Thyroid gland (tissue), 4 donors: ENCODE results near the gene CARMIL1. TPM values are rescaled to one million over a fixed set of nuclear protein-coding genes. Genes with fewer than 3 reads are reported as not detected.

Source experiments
- DNase-seq, 2 donors: peaks; one replicate each; pipeline ENCODE4 v3.0.0-alpha.2; 2019
- H3K27ac ChIP-seq, 3 donors: fragments of 200-600 bp; sonication (generic); 1 replicate in 2 of 3; 2 replicates in 1 of 3; pipeline ENCODE4 v1.5.1; 2016 to 2019; ENCODE audit warnings: mild to moderate bottlenecking in 1 of 3, moderate library complexity in 1 of 3
- H3K27me3 ChIP-seq: fragments of 200-600 bp; sonication (generic); one replicate; pipeline ENCODE4 v1.5.1; 2019
- H3K36me3 ChIP-seq, 2 donors: fragments of 200-600 bp; sonication (generic); one replicate each; pipeline ENCODE4 v1.5.1; 2016 to 2019
- H3K4me1 ChIP-seq, 2 donors: fragments of 200-600 bp; sonication (generic); one replicate each; pipeline ENCODE4 v1.5.1; 2017 to 2019
- H3K4me3 ChIP-seq, 3 donors: fragments of 200-600 bp; sonication (generic); replicated peaks in 1 of 3; 1 replicate in 2 of 3; 2 replicates in 1 of 3; pipeline ENCODE4 v1.5.1; 2016; ENCODE audit warnings: mild to moderate bottlenecking in 1 of 3
- H3K9me3 ChIP-seq: fragments of 200-600 bp; sonication (generic); one replicate; pipeline ENCODE4 v1.5.1; 2017
- CTCF ChIP-seq, 6 experiments: fragments of 200-600 bp in 3 of 6; fragments of 450-650 bp in 3 of 6; sonication (generic) in 3 of 6; IDR thresholded peaks; one replicate each; pipeline ENCODE4 v1.5.1; 2016 to 2019; ENCODE audit warnings: antibody characterized with exemption in 6 of 6, mild to moderate bottlenecking in 2 of 6, inconsistent platforms in 1 of 6, moderate library complexity in 1 of 6
- POLR2A ChIP-seq, 2 donors: fragments of 450-650 bp; IDR thresholded peaks; one replicate each; pipeline ENCODE4 v1.6.1; 2017; ENCODE audit warnings: antibody characterized with exemption in 2 of 2, mild to moderate bottlenecking in 2 of 2, moderate library complexity in 1 of 2
- WGBS, 2 donors: methylation state at CpG; one replicate each; pipeline ENCODE4 v1.1.5; 2017; 5-methylcytosine and 5-hydroxymethylcytosine counted together
- intact Hi-C: fragments of 100-400 bp; cut with DNase I; formaldehyde crosslinking; loops from one replicate; pipeline ENCODE4 v1.15.1; 2023
- total RNA-seq, 4 donors: library from RNA; depleted of rRNA; stranded (reverse); fragments of >200 nt; gene quantifications; one replicate each; pipeline ENCODE4 v1.2.3, GENCODE V29; 2016

CARMIL1 gene
- total RNA-seq, 4 donors from 2014 or later = 24.7 to 34.4 (median 30.7) TPM

GRCh38 chr6:25329982-25330381, 50.8 kb downstream of the CARMIL1 start:
- Histone ChIP-seq H3K36me3 (no peaks in the 10 kb centered on the region), H3K27ac (no peak overlapping the region), H3K27me3 (no peaks in the 10 kb centered on the region), H3K4me1 (peaks cover 6 to 8% of the 10 kb centered on the region in 2 donors), H3K9me3 (no peaks in the 10 kb centered on the region), H3K4me3 (no peak overlapping the region)
- TF ChIP-seq POLR2A (IDR thresholded peaks at IDR 0.05) = no peak
- no peak for TF ChIP-seq CTCF (IDR thresholded peaks at IDR 0.05)
- intact Hi-C loops = no loop called here
- no peak for DNase-seq
- WGBS, 2 donors = 93 to 94% methylated on average over 4 of the region's 4 CpGs

- peaks cover 6 to 8% of the 10 kb centered on the region in 2 donors for H3K4me1 ChIP-seq
- WGBS, 2 donors = 59 to 79% methylated on average over 5 of the region's 5 CpGs
Observed at GRCh38 chr6:25330796-25331685, 51.9 kb downstream of the CARMIL1 start.

GRCh38 chr6:25332165-25332564, 53.0 kb downstream of the CARMIL1 start:
- Histone ChIP-seq H3K36me3 (no peaks in the 10 kb centered on the region), H3K4me1 (peaks cover 6 to 8% of the 10 kb centered on the region in 2 donors)
- intact Hi-C loops = no loop called here

More at GRCh38 chr6:25330796-25331685, 51.9 kb downstream of the CARMIL1 start:
- DNase-seq = no peak
- no peaks in the 10 kb centered on the region for H3K36me3 ChIP-seq
- intact Hi-C loops = no loop called here
- no peaks in the 10 kb centered on the region for H3K27me3 ChIP-seq
- H3K27ac ChIP-seq = no peak overlapping the region
- H3K4me3 ChIP-seq = no peak overlapping the region
- no peak for TF ChIP-seq CTCF (IDR thresholded peaks at IDR 0.05)
- no peak for TF ChIP-seq POLR2A (IDR thresholded peaks at IDR 0.05)
- no peaks in the 10 kb centered on the region for H3K9me3 ChIP-seq

GRCh38 chr6:25332655-25333071, 53.5 kb downstream of the CARMIL1 start:
- Histone ChIP-seq H3K27ac (no peak overlapping the region), H3K4me1 (peaks cover 8 to 10% of the 10 kb centered on the region in 2 donors), H3K27me3 (no peaks in the 10 kb centered on the region), H3K36me3 (no peaks in the 10 kb centered on the region), H3K4me3 (no peak overlapping the region), H3K9me3 (no peaks in the 10 kb centered on the region)
- no peak for DNase-seq
- TF ChIP-seq CTCF (IDR thresholded peaks at IDR 0.05) (no peak), POLR2A (IDR thresholded peaks at IDR 0.05) (no peak)
- intact Hi-C loops = no loop called here
- 54 to 62% methylated on average over 5 of the region's 5 CpGs for WGBS, 2 donors

More at GRCh38 chr6:25332165-25332564, 53.0 kb downstream of the CARMIL1 start:
- no peak for TF ChIP-seq CTCF (IDR thresholded peaks at IDR 0.05)
- TF ChIP-seq POLR2A (IDR thresholded peaks at IDR 0.05) = no peak
- DNase-seq = no peak
- Histone ChIP-seq H3K9me3 (no peaks in the 10 kb centered on the region), H3K27ac (no peak overlapping the region), H3K27me3 (no peaks in the 10 kb centered on the region), H3K4me3 (no peak overlapping the region)
- 73 to 75% methylated on average over 3 of the region's 3 CpGs for WGBS, 2 donors

- Histone ChIP-seq H3K9me3 (no peaks in the 10 kb centered on the region), H3K27me3 (no peaks in the 10 kb centered on the region), H3K27ac (no peak overlapping the region), H3K36me3 (no peaks in the 10 kb centered on the region), H3K4me3 (no peak overlapping the region), H3K4me1 (peaks cover 8 to 12% of the 10 kb centered on the region in 2 donors)
- no peak for DNase-seq
- TF ChIP-seq POLR2A (IDR thresholded peaks at IDR 0.05) (no peak), CTCF (IDR thresholded peaks at IDR 0.05) (no peak)
- intact Hi-C loops = no loop called here
- WGBS, 2 donors = 95 to 96% methylated on average over 3 of the region's 3 CpGs
Observed at GRCh38 chr6:25333471-25333870, 54.3 kb downstream of the CARMIL1 start.
